H54 (cell line): ENCODE measurements around the gene PDXDC1.
"Not testable (repeated sequence)": the region's sequence is repeated elsewhere in the genome, so short reads cannot be mapped to it uniquely, and the experiment has no call there.

ENCODE experiments used
- DNase-seq: peaks from one replicate; pipeline ENCODE4 v3.0.0; 2011; ENCODE audit warnings: low spot score, mixed read lengths; ENCODE audit not compliant: insufficient read length
- FAIRE-seq: peaks from 3 replicates; lab custom pipeline; 2011; peaks lifted over from hg19 to GRCh38; lab: Jason Lieb, UNC
- POLR2A ChIP-seq: IDR thresholded peaks from 2 replicates; pipeline ENCODE4 v1.6.1; 2011; ENCODE audit warnings: low read depth, mild to moderate bottlenecking, low read length

Gene PDXDC1

DNA sequence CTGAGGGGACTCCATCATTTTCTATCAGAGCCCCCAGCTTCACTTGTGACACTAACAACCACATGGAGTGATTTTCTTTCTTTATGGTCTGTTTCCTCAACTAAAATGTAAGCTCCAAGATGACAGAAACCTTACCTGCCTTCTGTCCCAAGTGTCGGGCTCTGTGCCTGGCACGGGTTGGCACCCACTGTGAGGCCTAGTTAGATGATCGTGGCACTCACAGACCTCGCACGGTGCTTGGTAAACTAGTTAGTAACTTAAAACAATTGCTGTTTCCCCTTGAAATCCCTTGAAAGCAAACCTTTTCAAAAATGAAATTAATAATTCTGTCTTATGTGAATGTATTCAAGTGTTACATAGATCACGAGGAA, 53.5 kb downstream of the PDXDC1 start:
- not testable (repeated sequence) for DNase-seq, FAIRE-seq

DNA sequence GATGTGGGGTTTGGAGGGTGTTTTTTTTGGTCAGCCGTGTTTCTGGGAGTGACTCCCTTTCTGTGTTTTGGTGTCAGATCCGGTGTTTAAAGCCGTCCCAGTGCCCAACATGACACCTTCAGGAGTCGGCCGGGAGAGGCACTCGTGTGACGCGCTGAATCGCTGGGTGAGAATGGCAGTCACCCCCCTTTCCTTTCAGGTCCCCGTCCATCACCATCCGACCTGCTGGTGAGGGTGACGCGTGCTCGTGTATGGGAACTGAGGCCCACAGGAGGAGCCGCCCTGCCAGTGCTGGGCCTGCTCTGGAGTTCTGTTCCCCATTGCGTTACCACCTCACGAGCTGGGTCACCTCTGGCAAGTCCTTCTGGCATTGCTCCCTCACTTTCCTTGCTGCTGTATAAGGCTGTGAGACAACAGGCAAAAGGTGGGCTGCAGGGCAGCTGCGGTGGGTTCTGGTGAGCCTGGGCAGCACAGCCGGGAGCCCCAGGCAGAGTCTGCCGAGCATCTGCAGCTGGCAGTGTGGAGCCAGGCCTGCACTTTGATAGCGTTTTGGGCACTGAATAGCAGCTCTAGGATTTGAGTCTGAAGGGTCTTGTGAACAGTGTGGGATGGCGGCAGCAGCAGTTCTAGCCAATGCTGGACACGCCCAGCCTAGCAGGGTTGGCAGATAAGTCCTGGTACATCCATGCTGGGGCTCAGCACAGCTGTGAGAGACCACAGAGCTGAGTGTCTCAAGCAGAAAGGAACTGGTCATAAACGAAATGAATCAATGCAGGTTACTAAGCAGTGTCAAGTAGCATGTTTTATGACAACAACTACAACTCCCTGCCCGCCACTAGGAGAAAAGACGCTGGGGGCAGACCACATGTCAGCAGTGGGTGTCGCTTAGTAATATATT, 54.2 kb downstream of the PDXDC1 start:
- not testable (repeated sequence) for FAIRE-seq, DNase-seq

DNA sequence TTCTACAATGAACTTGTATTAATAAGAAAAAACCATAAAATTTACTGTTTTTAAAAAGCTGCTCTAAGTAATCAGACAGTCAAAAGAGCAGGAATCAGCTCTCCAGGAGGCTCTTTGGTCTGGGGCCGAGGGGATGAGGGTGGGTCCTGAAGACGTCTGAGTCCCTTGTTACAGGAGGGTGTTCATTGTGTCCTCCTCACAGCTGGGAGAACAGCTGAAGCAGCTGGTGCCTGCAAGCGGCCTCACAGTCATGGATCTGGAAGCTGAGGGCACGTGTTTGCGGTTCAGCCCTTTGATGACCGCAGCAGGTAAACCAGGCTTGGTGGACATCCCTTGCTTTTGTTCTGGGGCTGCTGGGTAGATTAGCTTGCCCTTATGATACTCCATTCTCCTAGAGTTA, 54.9 kb downstream of the PDXDC1 start:
- FAIRE-seq, DNase-seq: not testable (repeated sequence)

DNA sequence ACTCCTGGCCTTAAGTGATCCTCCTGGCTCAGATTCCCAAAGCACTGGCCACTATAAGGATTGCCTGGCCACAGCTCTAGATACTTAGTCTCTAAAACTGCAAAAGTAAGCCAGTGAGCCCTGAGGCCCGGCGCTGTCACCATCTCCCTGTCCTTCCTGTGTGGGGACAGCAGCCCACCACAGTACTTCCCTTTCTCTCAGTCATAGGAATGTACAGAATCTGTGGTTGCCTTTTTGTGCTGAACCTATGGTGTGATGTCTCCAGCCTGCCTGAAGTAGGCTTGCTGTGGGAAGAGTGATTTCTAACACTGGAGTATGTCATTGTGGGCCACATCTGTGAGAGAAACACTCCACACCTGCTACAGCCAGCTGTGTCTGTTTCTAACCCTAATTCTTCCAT, 56.4 kb downstream of the PDXDC1 start:
- TF ChIP-seq POLR2A, result no peak
- FAIRE-seq, result no peak
- DNase-seq, result no peak

DNA sequence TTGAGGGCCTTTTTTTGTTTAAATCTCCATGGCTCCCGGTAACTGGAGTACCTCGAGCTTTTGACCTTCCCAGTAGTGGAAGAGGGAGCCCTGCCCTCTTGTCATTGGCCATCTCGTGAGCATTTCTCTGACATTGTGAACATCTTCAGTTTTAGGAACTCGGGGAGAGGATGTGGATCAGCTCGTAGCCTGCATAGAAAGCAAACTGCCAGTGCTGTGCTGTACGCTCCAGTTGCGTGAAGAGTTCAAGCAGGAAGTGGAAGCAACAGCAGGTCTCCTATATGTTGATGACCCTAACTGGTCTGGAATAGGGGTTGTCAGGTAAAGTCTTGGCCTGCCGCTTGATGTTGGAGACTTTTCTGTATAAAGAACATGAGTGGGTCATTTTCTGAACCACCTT, 56.8 kb downstream of the PDXDC1 start:
- FAIRE-seq (no peak), DNase-seq (no peak)

GRCh38 chr16:15032547-15033308, 57.9 kb downstream of the PDXDC1 start:
- DNase-seq (no peak), FAIRE-seq (no peak)
- no peak for TF ChIP-seq POLR2A

More for the DNA sequence above, 56.8 kb downstream of the PDXDC1 start:
- TF ChIP-seq POLR2A, result no peak

- no peak for TF ChIP-seq POLR2A
- no peak for FAIRE-seq
- DNase-seq, result no peak
These were observed 58.5 kb downstream of the PDXDC1 start for GRCh38 chr16:15033309-15033707.

DNA sequence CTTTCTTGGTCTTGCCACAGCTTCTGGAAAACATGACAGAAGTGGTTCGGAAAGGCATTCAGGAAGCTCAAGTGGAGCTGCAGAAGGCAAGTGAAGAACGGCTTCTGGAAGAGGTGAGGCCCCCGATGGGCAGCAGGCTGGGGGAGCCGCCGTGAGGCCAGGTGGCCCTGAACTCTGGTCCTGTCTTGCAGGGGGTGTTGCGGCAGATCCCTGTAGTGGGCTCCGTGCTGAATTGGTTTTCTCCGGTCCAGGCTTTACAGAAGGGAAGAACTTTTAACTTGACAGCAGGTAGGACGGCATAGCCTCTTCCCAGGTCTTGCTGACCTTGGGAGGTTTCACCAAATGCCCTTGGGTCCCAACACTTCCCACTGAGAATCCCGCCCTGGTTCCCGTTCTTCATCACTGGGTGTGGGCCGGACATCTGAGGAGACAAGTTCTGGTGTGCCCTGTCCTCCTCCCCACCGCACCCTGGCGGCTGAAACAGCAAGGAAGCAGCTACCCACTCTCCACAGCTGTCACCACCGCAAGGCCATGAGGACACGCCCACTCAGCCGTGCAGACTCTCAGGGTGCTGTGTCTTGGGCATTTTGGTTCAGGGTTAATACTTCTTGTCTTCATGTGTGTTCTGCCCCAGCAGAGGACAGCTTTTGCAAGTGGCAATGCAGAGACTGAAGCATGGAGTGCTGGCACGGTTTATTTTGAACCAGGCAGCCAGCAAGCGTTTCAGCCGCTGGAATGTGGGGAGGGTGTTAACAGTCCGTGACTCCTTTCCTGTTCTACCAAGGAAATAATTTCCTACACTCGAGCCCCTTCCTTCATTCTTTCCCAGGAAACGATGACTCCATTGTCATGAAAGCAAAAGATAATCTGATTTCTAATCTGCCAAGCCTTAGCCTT, 59.7 kb downstream of the PDXDC1 start:
- TF ChIP-seq POLR2A, result no peak
- DNase-seq (no peak), FAIRE-seq (no peak)

DNA sequence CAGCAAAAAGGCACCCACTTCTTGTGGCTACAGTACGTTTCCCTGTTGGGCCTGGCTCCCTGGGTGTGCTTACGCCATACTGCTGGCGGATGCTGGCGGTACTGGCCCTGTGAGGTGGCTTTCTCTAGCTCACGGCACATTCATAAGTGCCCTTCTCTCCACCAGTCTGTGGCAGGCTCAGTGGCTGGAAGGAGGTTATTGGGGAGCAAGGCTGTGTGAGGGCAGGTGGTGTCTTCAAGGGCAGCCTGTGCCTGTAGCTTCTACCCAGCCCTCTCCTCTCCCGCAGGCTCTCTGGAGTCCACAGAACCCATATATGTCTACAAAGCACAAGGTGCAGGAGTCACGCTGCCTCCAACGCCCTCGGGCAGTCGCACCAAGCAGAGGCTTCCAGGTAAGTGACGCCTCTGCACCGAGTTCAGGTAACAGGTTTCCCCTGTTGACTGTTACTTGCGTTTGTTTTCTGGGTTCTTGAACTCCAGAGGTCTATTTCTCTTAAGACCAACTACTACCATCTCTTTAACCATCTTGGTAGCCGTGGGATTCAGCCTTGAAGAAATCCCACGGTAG, 60.4 kb downstream of the PDXDC1 start:
- DNase-seq, result no peak
- no peak for FAIRE-seq

GRCh38 chr16:15037003-15037402, 62.2 kb downstream of the PDXDC1 start:
- DNase-seq (no peak), FAIRE-seq (no peak)
- no peak for TF ChIP-seq POLR2A

More for the DNA sequence above, 60.4 kb downstream of the PDXDC1 start:
- TF ChIP-seq POLR2A, result no peak

GRCh38 chr16:15037745-15038144, 62.9 kb downstream of the PDXDC1 start:
- TF ChIP-seq POLR2A, result no peak
- DNase-seq (no peak), FAIRE-seq (no peak)

DNA sequence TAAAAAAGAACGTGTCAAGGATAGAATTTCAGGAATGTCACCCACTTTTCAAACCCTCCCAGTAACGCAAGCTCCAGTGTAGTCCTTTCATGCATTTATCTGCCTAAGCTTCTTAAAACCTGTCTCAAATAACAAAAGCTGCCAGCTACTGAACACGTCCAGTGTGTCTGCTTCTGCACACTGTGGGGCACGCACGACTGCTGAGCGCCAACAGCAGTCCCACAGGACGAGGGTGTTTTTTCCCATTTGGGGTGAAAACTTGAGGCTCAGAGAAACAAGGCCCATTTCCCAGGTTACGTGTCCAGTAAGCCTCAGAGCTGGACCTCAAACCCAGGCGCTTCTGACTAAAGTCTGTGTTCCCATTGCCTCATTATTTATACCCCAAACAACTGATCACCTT, 63.9 kb downstream of the PDXDC1 start:
- no peak for TF ChIP-seq POLR2A
- FAIRE-seq, result no peak
- no peak for DNase-seq

GRCh38 chr16:15041271-15042004, 66.6 kb downstream of the PDXDC1 start:
- DNase-seq (no peak), FAIRE-seq (no peak)
- no peak for TF ChIP-seq POLR2A
